ENCODE data around the gene MLLT3.

MLLT3 gene

DNA sequence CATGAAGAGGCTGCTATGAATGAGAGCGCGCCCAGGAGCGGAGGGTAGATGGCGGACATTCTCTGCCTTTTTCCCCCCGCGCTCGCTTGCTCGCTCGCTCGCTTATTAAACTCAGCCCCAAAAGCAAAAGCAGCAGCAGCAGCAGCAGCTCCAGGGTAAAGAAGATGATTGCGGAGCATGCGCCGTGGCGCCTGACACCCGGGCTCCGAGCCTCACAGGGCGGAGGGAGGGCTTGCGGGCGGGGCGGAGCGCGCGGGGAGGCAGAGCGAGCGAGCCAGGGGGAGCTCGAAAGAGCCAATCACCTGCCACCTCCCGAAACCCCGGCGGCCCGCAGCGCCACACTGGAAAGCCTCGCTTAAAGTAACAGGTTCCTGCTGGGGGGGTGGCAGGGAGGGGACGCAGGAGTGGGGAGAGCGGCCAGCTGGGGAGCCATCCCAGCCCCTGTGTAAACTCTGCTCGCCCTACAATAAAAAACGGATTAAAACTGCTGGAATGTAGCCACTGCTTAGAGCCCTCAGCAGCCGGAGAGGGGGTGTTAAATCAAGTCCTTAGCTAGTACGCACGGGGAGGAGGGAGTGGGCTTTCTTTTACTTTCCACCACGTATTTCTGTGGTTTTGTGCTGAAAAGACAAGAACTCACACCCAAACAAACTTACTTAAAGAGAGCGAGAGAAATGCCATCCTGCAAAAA lies at the start of gene MLLT3:
Gene MLLT3 (minus strand): TSS at position 170 of the 691 bp plus-strand sequence.
- peak; percentile 97 for DNase-seq

- DNase-seq = no peak
Measured at GRCh38 chr9:20671635-20672034, 49.3 kb upstream of the MLLT3 start.

GRCh38 chr9:20670395-20670794 lies 48.1 kb upstream of the MLLT3 start:
- DNase-seq = no peak

- DNase-seq = no peak
Measured at GRCh38 chr9:20664501-20664900, 42.2 kb upstream of the MLLT3 start.

GRCh38 chr9:20663133-20663532 lies 40.8 kb upstream of the MLLT3 start:
- DNase-seq = no peak

- no peak for DNase-seq
Measured at GRCh38 chr9:20662156-20662555, 39.9 kb upstream of the MLLT3 start.

GRCh38 chr9:20659474-20659967 lies 37.2 kb upstream of the MLLT3 start:
- no peak for DNase-seq

DNA sequence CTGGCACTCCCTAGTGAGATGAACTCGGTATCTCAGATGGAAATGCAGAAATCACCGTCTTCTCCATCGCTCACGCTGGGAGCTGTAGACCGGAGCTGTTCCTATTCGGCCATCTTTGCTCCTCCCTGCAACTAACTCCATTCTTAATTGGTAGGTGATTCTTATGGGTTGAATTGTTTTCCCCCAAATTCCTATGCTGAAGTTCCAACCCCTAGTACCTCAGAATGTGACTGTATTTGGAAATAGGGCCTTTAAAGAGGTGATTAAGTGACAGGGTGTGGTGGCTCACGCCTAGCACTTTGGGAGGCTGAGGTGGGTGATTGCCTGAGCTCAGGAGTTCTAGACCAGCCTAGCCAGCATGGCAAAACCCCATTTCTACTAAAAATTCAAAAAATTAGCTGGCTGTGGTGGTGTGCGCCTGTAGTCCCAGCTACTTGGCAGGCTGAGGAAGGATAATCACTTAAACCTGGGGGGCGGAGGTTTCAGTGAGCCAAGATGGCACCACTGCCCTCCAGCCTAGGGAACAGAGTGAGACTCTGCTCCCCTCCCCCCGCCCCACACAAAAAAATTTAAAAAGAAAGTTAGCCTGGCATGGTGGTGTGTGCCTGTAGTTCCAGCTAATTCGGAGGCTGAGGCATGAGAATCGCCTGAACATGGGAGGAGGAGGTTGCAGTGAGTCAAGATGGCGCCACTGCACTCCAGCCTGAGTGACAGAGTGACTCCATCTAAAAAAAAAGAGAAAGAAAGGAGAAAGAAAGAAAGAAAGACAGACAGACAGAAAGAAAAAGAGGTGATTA lies 36.6 kb upstream of the MLLT3 start:
- DNase-seq = no peak

- peak; percentile 30 for DNase-seq
Measured at GRCh38 chr9:20658246-20658667, 36.0 kb upstream of the MLLT3 start.

- DNase-seq = no peak
Measured at GRCh38 chr9:20651939-20652338, 29.6 kb upstream of the MLLT3 start.

DNA sequence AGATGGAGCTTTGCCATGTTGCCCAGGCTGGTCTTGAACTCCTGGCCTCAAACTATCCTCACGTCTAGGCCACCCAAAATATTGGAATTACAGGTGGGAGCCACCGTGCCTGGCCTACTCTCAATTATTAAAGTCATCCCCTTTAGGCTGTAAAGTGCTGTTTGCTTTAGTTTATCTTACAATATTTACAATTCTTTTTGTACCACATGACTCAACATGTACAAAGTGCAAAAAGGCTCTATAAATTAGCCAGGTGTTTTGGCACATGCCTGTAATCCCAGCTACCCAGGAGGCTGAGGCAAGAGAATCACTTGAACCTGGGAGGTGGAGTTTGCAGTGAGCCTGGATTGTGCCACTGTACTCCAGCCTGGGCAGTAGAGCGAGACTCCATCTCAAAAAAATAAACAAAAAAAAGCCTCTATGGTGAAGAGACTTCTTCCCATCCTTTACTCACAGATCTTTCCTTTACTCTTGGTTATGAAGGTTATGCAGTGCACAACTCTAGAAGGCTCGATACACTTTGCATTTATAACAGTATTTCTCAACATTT lies 28.5 kb upstream of the MLLT3 start:
- DNase-seq = no peak

- no peak for DNase-seq
Measured at GRCh38 chr9:20650313-20650712, 28.0 kb upstream of the MLLT3 start.

GRCh38 chr9:20649381-20649780 lies 27.1 kb upstream of the MLLT3 start:
- no peak for DNase-seq

DNA sequence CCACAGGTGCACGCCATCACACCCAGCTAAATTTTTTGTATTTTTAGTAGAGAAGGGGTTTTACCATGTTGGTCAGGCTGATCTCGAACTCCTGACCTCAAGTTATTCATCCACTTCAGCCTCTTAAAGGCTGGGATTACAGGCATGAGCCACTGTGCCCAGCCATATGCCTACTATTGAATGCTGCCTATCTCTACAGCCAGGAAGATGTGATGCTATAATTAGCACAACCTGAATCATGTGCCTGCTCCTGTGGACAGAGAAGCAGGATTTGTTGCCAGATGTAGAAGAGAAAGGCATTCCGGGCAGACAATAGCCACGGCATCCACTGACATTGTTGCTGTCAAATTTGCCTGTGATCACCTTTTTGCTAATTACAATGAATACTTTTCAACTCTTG lies 24.4 kb upstream of the MLLT3 start:
- DNase-seq = no peak

DNA sequence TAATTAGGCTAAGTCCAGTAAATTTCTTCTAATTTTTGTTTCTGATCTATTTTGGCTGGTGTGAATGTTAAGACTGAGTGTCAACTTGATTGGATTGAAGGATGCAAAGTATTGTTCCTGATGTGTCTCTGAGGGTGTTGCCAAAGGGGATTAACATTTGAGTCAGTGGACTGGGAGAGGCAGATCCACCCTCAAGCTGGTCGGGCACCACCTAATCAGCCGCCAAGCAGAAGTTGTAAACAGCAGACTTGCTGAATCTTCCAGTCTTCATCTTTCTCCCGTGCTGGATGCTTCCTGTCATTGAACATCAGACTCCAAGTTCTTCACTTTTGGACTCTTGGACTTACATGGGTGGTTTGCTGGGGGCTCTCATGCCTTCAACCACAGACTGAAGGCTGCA lies 21.4 kb upstream of the MLLT3 start:
- no peak for DNase-seq

DNA sequence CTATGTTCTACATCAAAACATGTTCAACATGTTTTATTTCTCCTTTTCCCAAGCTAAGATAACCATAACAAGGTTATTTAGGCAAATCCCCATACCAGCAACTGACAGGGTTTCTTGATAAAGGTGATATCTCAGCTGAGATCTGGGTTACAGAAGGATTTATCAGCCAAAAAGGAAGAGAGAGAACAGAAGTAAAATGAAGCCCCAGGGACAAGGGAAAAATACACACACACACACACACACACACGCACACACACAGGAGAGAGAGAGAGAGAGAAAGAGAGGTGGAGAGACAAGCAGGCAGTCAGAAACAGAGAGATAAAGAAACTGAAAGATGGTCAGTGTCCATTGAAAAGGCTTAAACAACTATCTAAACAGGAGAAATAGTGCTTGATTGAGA lies 19.7 kb upstream of the MLLT3 start:
- DNase-seq = no peak

DNA sequence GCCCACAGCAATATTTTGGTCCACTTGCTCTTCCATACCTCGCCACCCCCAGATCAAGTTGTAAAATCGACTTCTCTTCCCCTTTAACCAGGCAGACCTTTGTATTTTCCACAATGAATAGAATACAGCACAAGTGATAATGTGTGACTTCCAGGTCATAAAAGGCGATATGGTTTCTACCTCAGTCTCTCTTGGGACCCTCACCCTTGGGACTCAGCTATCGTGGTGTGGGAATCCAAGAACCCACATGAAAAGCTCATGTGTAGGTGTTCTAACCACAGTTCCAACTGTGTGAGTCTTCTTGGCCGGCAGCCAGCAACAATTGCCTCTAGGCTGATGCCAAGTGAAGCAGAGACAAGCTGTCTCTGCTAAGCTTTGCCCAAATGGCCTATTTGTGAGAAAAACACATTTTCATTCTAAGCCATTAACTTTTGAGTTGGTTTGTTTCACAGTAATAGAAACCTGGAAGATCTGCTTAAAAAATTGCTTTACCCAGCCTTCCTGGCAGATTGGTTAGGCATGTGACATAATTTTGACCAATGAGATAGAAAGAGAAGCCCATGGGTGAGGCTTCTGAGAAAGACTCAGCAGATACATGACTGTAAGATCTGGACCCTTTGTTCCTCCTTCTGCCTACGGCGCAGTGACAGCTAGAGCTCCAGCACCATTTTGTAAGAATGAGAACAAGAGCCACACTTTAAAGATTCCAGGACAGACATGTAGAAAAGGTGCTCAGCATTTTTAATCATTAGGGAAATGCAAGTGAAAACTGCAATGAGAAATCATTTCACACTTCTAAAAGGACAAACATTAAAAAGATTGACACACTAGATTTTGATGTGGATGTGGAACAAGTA lies 18.3 kb upstream of the MLLT3 start:
- peak; percentile 84 for DNase-seq

GRCh38 chr9:20636888-20637440 lies 14.7 kb upstream of the MLLT3 start:
- DNase-seq = no peak

DNA sequence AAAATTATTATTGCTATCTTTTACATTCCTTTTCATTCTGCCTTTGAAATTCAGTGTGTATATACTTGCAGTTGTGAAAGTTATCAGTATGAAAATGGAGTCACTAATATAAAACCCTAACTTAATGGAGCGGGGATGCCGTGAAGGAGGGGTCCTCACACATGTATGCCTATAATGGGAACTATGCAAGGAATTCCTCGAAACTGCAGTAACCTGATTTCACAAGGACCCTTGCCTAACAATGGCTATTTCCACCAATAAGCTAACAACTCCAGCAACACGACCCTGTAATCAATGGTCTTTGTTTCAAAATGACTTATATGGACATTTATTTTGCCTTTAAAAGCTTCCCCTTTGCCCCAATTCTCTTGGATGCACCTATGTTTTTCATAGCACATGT lies 12.6 kb upstream of the MLLT3 start:
- DNase-seq = no peak

DNA sequence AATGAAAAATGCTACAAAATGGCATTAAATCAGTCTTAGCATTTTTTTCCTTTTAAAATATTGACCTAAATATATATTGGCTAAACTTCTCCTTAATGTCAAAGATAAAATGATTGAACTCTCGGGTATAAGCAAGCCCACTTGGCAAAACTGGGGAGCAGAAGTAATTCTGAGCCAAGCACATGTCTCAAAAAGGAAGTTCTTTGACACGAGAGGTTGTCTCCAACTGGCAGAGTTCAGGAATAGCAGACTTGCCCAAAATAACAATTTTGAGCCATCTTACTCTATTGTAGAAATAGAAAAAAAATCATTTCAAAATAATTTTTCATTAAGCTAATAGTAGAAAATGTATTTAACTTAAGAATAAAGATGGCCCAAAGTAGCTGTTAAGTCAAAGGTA lies 10.4 kb upstream of the MLLT3 start:
- no peak for DNase-seq

GRCh38 chr9:20630241-20630943 lies 8.1 kb upstream of the MLLT3 start:
- DNase-seq = no peak

GRCh38 chr9:20625003-20625349 lies 2.7 kb upstream of the MLLT3 start:
- DNase-seq = no peak
